Duodenal mucosa (tissue), 2 donors: ENCODE results near the gene RSBN1L.
"Not testable (repeated sequence)": the region's sequence is repeated elsewhere in the genome, so short reads cannot be mapped to it uniquely, and the experiment has no call there.

Source experiments
- H3K27ac ChIP-seq: one replicate; pipeline ENCODE4 v1.7.0; 2013; ENCODE audit warnings: low read depth, low read length
- H3K27me3 ChIP-seq, 2 donors: one replicate each; pipeline ENCODE4 v1.7.0; 2013; ENCODE audit warnings: low read length in 2 of 2, control low read depth in 1 of 2; ENCODE audit not compliant: insufficient read depth in 2 of 2, control insufficient read depth in 1 of 2
- H3K36me3 ChIP-seq, 2 donors: one replicate each; pipeline ENCODE4 v1.7.0; 2013; ENCODE audit warnings: low read length in 2 of 2, control low read depth in 1 of 2; ENCODE audit not compliant: insufficient read depth in 2 of 2, control insufficient read depth in 1 of 2
- H3K4me1 ChIP-seq, 2 donors: one replicate each; pipeline ENCODE4 v1.7.0; 2013; ENCODE audit warnings: low read length in 2 of 2, control low read depth in 1 of 2; ENCODE audit not compliant: insufficient read depth in 2 of 2, control insufficient read depth in 1 of 2
- H3K4me3 ChIP-seq, 2 donors: one replicate each; pipeline ENCODE4 v1.7.0; 2013; ENCODE audit warnings: low read length in 2 of 2, low read depth in 1 of 2
- H3K9ac ChIP-seq, 2 donors: one replicate each; pipeline ENCODE4 v1.7.0; 2013; ENCODE audit warnings: low read length in 2 of 2, low read depth in 1 of 2
- H3K9me3 ChIP-seq, 2 donors: one replicate each; pipeline ENCODE4 v1.7.0; 2013; ENCODE audit warnings: low read length in 2 of 2, control low read depth in 1 of 2; ENCODE audit not compliant: control insufficient read depth in 1 of 2

The RSBN1L gene

GRCh38 chr7:77783545-77783944 is 87.3 kb downstream of the RSBN1L start:
- no peak overlapping the region for H3K27ac ChIP-seq
- H3K4me1 ChIP-seq, result peaks cover 8 to 9% of the 10 kb centered on the region in 2 donors
- H3K4me3 ChIP-seq, result no peak overlapping the region
- no peak overlapping the region for H3K9ac ChIP-seq
- H3K36me3 ChIP-seq, result peaks cover 6 to 13% of the 10 kb centered on the region in 2 donors
- no peaks in the 10 kb centered on the region for H3K9me3 ChIP-seq
- H3K27me3 ChIP-seq, result no peaks in the 10 kb centered on the region

- H3K4me1 ChIP-seq, H3K27ac ChIP-seq, H3K27me3 ChIP-seq, H3K9ac ChIP-seq, H3K36me3 ChIP-seq, H3K4me3 ChIP-seq, H3K9me3 ChIP-seq: not testable (repeated sequence)
Measured at GRCh38 chr7:77784426-77784825, 88.2 kb downstream of the RSBN1L start.

- Histone ChIP-seq H3K27ac (no peak overlapping the region), H3K4me3 (no peak overlapping the region), H3K36me3 (peaks cover 4 to 7% of the 10 kb centered on the region in 2 donors), H3K4me1 (peaks cover 8 to 9% of the 10 kb centered on the region in 2 donors), H3K9me3 (no peaks in the 10 kb centered on the region), H3K9ac (no peak overlapping the region), H3K27me3 (no peaks in the 10 kb centered on the region)
Measured at GRCh38 chr7:77786018-77786417, 89.8 kb downstream of the RSBN1L start.

GRCh38 chr7:77786741-77787140 is 90.5 kb downstream of the RSBN1L start:
- Histone ChIP-seq H3K4me1 (peaks cover 8 to 9% of the 10 kb centered on the region in 2 donors), H3K27ac (no peak overlapping the region), H3K9me3 (no peaks in the 10 kb centered on the region), H3K27me3 (no peaks in the 10 kb centered on the region), H3K4me3 (no peak overlapping the region), H3K9ac (no peak overlapping the region), H3K36me3 (peaks cover 4 to 7% of the 10 kb centered on the region in 2 donors)

- Histone ChIP-seq H3K4me3 (no peak overlapping the region), H3K27me3 (no peaks in the 10 kb centered on the region), H3K4me1 (peaks cover 3 to 4% of the 10 kb centered on the region in 2 donors), H3K36me3 (peaks cover 2 to 8% of the 10 kb centered on the region in 2 donors), H3K27ac (no peak overlapping the region), H3K9me3 (no peaks in the 10 kb centered on the region), H3K9ac (no peak overlapping the region)
Measured at GRCh38 chr7:77788327-77788902, 92.2 kb downstream of the RSBN1L start.

GRCh38 chr7:77791336-77791735 is 95.1 kb downstream of the RSBN1L start:
- H3K9ac ChIP-seq, result no peak overlapping the region
- peaks cover 3 to 9% of the 10 kb centered on the region in 2 donors for H3K36me3 ChIP-seq
- no peak overlapping the region for H3K27ac ChIP-seq
- no peaks in the 10 kb centered on the region for H3K27me3 ChIP-seq
- H3K4me3 ChIP-seq, result no peak overlapping the region
- peaks cover 0 to 2% of the 10 kb centered on the region in 2 donors for H3K4me1 ChIP-seq
- H3K9me3 ChIP-seq, result no peaks in the 10 kb centered on the region

GRCh38 chr7:77791956-77792355 is 95.7 kb downstream of the RSBN1L start:
- H3K9me3 ChIP-seq, result no peaks in the 10 kb centered on the region
- peaks cover 6 to 8% of the 10 kb centered on the region in 2 donors for H3K4me1 ChIP-seq
- H3K36me3 ChIP-seq, result peaks cover 3 to 9% of the 10 kb centered on the region in 2 donors
- no peak overlapping the region for H3K27ac ChIP-seq
- no peaks in the 10 kb centered on the region for H3K27me3 ChIP-seq
- H3K9ac ChIP-seq, result no peak overlapping the region
- no peak overlapping the region for H3K4me3 ChIP-seq

- Histone ChIP-seq H3K27me3 (no peaks in the 10 kb centered on the region), H3K36me3 (peaks cover 3 to 9% of the 10 kb centered on the region in 2 donors), H3K4me1 (peaks cover 14 to 15% of the 10 kb centered on the region in 2 donors), H3K4me3 (no peak overlapping the region), H3K9me3 (no peaks in the 10 kb centered on the region), H3K9ac (no peak overlapping the region), H3K27ac (no peak overlapping the region)
Measured at GRCh38 chr7:77794000-77794399, 97.7 kb downstream of the RSBN1L start.

GRCh38 chr7:77796109-77796508 is 99.8 kb downstream of the RSBN1L start:
- H3K36me3 ChIP-seq, result peaks cover 3 to 9% of the 10 kb centered on the region in 2 donors
- no peaks in the 10 kb centered on the region for H3K27me3 ChIP-seq
- H3K4me3 ChIP-seq, result no peak overlapping the region
- no peak overlapping the region for H3K9ac ChIP-seq
- peaks cover 20 to 31% of the 10 kb centered on the region in 2 donors for H3K4me1 ChIP-seq
- H3K9me3 ChIP-seq, result no peaks in the 10 kb centered on the region
- no peak overlapping the region for H3K27ac ChIP-seq

- Histone ChIP-seq H3K9me3 (no peaks in the 10 kb centered on the region), H3K27me3 (no peaks in the 10 kb centered on the region), H3K4me1 (peaks cover 20 to 32% of the 10 kb centered on the region in 2 donors), H3K27ac (no peak overlapping the region), H3K36me3 (peaks cover 3 to 9% of the 10 kb centered on the region in 2 donors), H3K4me3 (peak overlapping the region; percentile 85 to 99), H3K9ac (peak overlapping the region; percentile 82 to 91)
Measured at GRCh38 chr7:77796960-77797359, 100.7 kb downstream of the RSBN1L start.
